ENCODE measurements around the gene B4GALT2. TPM values are rescaled to one million over a fixed set of nuclear protein-coding genes. Genes with fewer than 3 reads are reported as not detected.

The B4GALT2 gene
- total and polyA plus RNA-seq, 2 of the 4 experiments (the other 2 are of a cell fraction), result 52.3 to 60.8 TPM

GRCh38 chr1:43942411-43942810, 36.6 kb upstream of the B4GALT2 start:
- Histone ChIP-seq H3K4me3 (ENCODE audit: insufficient read depth, low read depth, low read length) (no peak overlapping the region), H4K5ac (ENCODE audit: low read depth, low read length) (no peak overlapping the region), H3K36me3 (ENCODE audit: control insufficient read depth, insufficient read depth, low read length) (no peaks in the 10 kb centered on the region), H2BK15ac (ENCODE audit: low read depth, low read length) (no peak overlapping the region), H3K23ac (ENCODE audit: low read depth, low read length) (no peak overlapping the region), H3K9me3 (ENCODE audit: control insufficient read depth, insufficient read depth, low read length) (no peaks in the 10 kb centered on the region), H2BK5ac (ENCODE audit: low read depth, low read length, poor library complexity, severe bottlenecking) (no peak overlapping the region), H3K4me1 (ENCODE audit: control insufficient read depth, insufficient read depth, low read length) (peaks cover 5% of the 10 kb centered on the region), H4K20me1 (ENCODE audit: insufficient read depth, low read length) (no peaks in the 10 kb centered on the region), H4K91ac (ENCODE audit: insufficient read depth, low read depth, low read length) (no peak overlapping the region), H4K8ac (ENCODE audit: low read depth in 2 of 2, low read length in 2 of 2) (no peak overlapping the region), H3K27ac (ENCODE audit: insufficient read depth, low read length) (no peak overlapping the region), H2BK120ac (ENCODE audit: low read depth, low read length) (no peak overlapping the region), H3K27me3 (ENCODE audit: control insufficient read depth, insufficient read depth, low read length) (no peaks in the 10 kb centered on the region; the same call in 1 of the 2 replicates), H3K18ac (ENCODE audit: low read depth, low read length) (no peak overlapping the region), H3K9me1 (ENCODE audit: insufficient read depth, low read length) (peaks cover 8% of the 10 kb centered on the region), H3K79me1 (ENCODE audit: low read depth in 1 of 2, low read length in 2 of 2) (peaks cover 0 to 14% of the 10 kb centered on the region in 2 experiments; a peak in 3 of 4 replicates), H3K4ac (ENCODE audit: low read depth, low read length) (no peak overlapping the region), H2AK9ac (replicated peaks; ENCODE audit: low read depth, low read length, poor library complexity) (no peak overlapping the region), H2AFZ (replicated peaks; ENCODE audit: low read length, poor library complexity) (no peak overlapping the region), H3K9ac (ENCODE audit: low read depth, low read length) (no peak overlapping the region), H3K14ac (replicated peaks; ENCODE audit: low read depth, low read length) (no peak overlapping the region), H3K4me2 (ENCODE audit: low read depth, low read length) (no peak overlapping the region), H2BK20ac (ENCODE audit: low read depth, low read length) (no peak overlapping the region), H2AK5ac (ENCODE audit: low read depth, low read length) (no peak overlapping the region), H3K56ac (ENCODE audit: extremely low read depth, insufficient read depth, low read length) (no peak overlapping the region)
- in situ Hi-C loops (cut with MboI; ENCODE audit: low sequenced_read_pairs) (no loop called here), dilution Hi-C loops (cut with HindIII; ENCODE audit: low sequenced_read_pairs, unreplicated experiment) (no loop called here), intact Hi-C loops (cut with micrococcal nuclease) (no loop called here)
- no TSS peak for BruUV-seq (replicated peaks)
- WGBS, 2 experiments (ENCODE audit: extremely low coverage in 2 of 2, insufficient read length in 1 of 2), result no CpG with 5 or more reads among the region's 3 CpGs
- ATAC-seq (ENCODE audit: low read depth), result no peak
- no peak for DNase-seq
- no peak for TF ChIP-seq CEBPB (IDR thresholded peaks at IDR 0.05; ENCODE audit: low read depth, low read length)
- TF ChIP-seq RCOR1 (IDR thresholded peaks at IDR 0.05; ENCODE audit: insufficient replicate concordance, low read length), result no peak
- no peak for TF ChIP-seq USF2 (IDR thresholded peaks at IDR 0.05; ENCODE audit: low read depth, low read length)
- no peak for TF ChIP-seq CHD1 (IDR thresholded peaks at IDR 0.05; ENCODE audit: low read depth, low read length)
- no peak for TF ChIP-seq MXI1 (IDR thresholded peaks at IDR 0.05; ENCODE audit: borderline replicate concordance, low read depth, low read length)
- no peak for TF ChIP-seq ELK1 (IDR thresholded peaks at IDR 0.05; ENCODE audit: borderline replicate concordance, low read depth, low read length)
- no peak for TF ChIP-seq RAD21 (IDR thresholded peaks at IDR 0.05; ENCODE audit: low read length)
- no peak for TF ChIP-seq FOS (IDR thresholded peaks at IDR 0.05; ENCODE audit: low read depth, low read length)
- TF ChIP-seq BHLHE40 (IDR thresholded peaks at IDR 0.05; ENCODE audit: low read depth, low read length), result no peak
- TF ChIP-seq CTCF (conservative IDR thresholded peaks at IDR 0.05; ENCODE audit: low read depth, low read length), result no peak
- TF ChIP-seq MAFK (IDR thresholded peaks at IDR 0.05; ENCODE audit: low read depth, low read length), result no peak
- TF ChIP-seq RFX5 (IDR thresholded peaks at IDR 0.05; ENCODE audit: low read depth, low read length), result no peak
- TF ChIP-seq SMC3 (IDR thresholded peaks at IDR 0.05; ENCODE audit: low read depth, low read length), result no peak
- TF ChIP-seq POLR2A (IDR thresholded peaks at IDR 0.05; ENCODE audit: low read depth, low read length), result no peak
- TF ChIP-seq MAZ (IDR thresholded peaks at IDR 0.05; ENCODE audit: borderline replicate concordance, low read depth, low read length), result no peak
- TF ChIP-seq NFE2L2 (IDR thresholded peaks at IDR 0.05; ENCODE audit: low read depth, low read length), result no peak
- ChIA-PET POLR2A (ENCODE audit: unreplicated experiment) (no interaction called here), CTCF (interaction anchor here (1.0 kb wide), 1 partner anchor 8 kb away, joined by 5 read pairs; the partner anchor contains the start of gene ARTN)

All from IMR-90 (cell line).